Thoracic aorta (tissue), 2 donors: Measurements from ENCODE around the gene LETMD1. TPM values are rescaled to one million over a fixed set of nuclear protein-coding genes. Genes with fewer than 3 reads are reported as not detected.

Experiments
- ATAC-seq: fragments of 150-250 bp; one replicate; pipeline ENCODE4 v1.8.0; 2017; ENCODE audit warnings: low read depth; ENCODE audit not compliant: insufficient number of reproducible peaks, low FRiP score
- DNase-seq: peaks from one replicate; pipeline ENCODE4 v3.0.0-alpha.2; 2020; ENCODE audit warnings: low spot score
- H3K27ac ChIP-seq, 2 donors: fragments of 200-600 bp; sonication (generic); 1 replicate in 1 of 2; 2 replicates in 1 of 2; pipeline ENCODE4 v1.5.1; 2016; ENCODE audit warnings: mild to moderate bottlenecking in 2 of 2, moderate library complexity in 2 of 2
- H3K27me3 ChIP-seq: fragments of 200-600 bp; sonication (generic); replicated peaks from 2 replicates; pipeline ENCODE4 v1.6.0; 2016; ENCODE audit warnings: mild to moderate bottlenecking; ENCODE audit not compliant: insufficient read depth
- H3K36me3 ChIP-seq: fragments of 200-600 bp; sonication (generic); one replicate; pipeline ENCODE4 v1.5.1; 2016
- H3K4me1 ChIP-seq, 2 donors: fragments of 200-600 bp; sonication (generic); 1 replicate in 1 of 2; 2 replicates in 1 of 2; pipeline versions ENCODE4 v1.5.1 to v1.6.0; 2016; ENCODE audit warnings: low read depth in 2 of 2, mild to moderate bottlenecking in 1 of 2; ENCODE audit not compliant: control insufficient read depth in 1 of 2
- H3K4me3 ChIP-seq: fragments of 200-600 bp; sonication (generic); 2 replicates; pipeline ENCODE4 v1.5.1; 2016; ENCODE audit warnings: mild to moderate bottlenecking
- H3K9me3 ChIP-seq: fragments of 200-600 bp; sonication (generic); 2 replicates; pipeline ENCODE4 v1.5.1; 2016
- total RNA-seq, 2 donors: library from RNA; depleted of rRNA; stranded (reverse); fragments of >200 nt; gene quantifications; one replicate each; pipeline versions ENCODE4 v1.1.0 to v1.2.3, GENCODE V29; 2016
- TF ChIP-seq, protein P1 (sequence below): fragments of 200-600 bp; sonication (generic); IDR thresholded peaks from one replicate; pipeline ENCODE4 v1.5.1; 2019; ENCODE audit warnings: antibody characterized with exemption

LETMD1 gene
- total RNA-seq, 2 donors from 2014 or later = 42.4 to 52.1 TPM

DNA sequence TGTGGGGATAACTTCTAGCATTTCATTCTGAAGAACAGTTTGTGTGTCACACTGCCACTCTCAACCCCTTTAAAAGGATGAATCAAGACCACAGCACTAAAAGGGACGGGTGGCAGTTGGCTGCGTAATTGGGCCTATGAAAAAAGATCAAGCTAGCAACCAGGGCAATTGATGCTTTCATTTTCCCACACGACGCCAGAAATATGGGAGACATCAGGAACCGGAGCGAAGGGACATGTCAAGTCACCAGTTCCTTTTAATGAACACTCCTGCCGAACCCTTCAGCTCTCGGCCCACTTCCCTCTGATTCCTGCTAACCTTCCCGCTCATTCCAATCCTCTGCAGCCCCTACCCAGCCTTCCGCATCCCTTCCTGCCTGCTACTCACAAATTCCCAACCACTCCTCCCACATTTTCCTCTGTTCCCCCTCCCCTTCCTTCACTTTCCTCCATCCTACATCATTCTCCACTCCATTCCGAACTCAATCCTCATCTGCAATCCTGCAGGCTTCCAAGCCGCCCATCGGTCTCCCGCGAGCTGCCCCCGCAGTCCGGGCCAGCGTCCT, 34.5 kb downstream of the LETMD1 start:
- no peaks in the 10 kb centered on the region for H3K36me3 ChIP-seq
- TF ChIP-seq, protein P1, sequence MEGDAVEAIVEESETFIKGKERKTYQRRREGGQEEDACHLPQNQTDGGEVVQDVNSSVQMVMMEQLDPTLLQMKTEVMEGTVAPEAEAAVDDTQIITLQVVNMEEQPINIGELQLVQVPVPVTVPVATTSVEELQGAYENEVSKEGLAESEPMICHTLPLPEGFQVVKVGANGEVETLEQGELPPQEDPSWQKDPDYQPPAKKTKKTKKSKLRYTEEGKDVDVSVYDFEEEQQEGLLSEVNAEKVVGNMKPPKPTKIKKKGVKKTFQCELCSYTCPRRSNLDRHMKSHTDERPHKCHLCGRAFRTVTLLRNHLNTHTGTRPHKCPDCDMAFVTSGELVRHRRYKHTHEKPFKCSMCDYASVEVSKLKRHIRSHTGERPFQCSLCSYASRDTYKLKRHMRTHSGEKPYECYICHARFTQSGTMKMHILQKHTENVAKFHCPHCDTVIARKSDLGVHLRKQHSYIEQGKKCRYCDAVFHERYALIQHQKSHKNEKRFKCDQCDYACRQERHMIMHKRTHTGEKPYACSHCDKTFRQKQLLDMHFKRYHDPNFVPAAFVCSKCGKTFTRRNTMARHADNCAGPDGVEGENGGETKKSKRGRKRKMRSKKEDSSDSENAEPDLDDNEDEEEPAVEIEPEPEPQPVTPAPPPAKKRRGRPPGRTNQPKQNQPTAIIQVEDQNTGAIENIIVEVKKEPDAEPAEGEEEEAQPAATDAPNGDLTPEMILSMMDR = no peak
- peaks cover 10 to 27% of the 10 kb centered on the region in 2 donors for H3K4me1 ChIP-seq
- H3K27me3 ChIP-seq = no peaks in the 10 kb centered on the region
- no peaks in the 10 kb centered on the region for H3K9me3 ChIP-seq
- ATAC-seq (peak; percentile 17), DNase-seq (no peak)
- peak overlapping the region; percentile 98 for H3K27ac ChIP-seq
- peak overlapping the region; percentile 99 for H3K4me3 ChIP-seq

DNA sequence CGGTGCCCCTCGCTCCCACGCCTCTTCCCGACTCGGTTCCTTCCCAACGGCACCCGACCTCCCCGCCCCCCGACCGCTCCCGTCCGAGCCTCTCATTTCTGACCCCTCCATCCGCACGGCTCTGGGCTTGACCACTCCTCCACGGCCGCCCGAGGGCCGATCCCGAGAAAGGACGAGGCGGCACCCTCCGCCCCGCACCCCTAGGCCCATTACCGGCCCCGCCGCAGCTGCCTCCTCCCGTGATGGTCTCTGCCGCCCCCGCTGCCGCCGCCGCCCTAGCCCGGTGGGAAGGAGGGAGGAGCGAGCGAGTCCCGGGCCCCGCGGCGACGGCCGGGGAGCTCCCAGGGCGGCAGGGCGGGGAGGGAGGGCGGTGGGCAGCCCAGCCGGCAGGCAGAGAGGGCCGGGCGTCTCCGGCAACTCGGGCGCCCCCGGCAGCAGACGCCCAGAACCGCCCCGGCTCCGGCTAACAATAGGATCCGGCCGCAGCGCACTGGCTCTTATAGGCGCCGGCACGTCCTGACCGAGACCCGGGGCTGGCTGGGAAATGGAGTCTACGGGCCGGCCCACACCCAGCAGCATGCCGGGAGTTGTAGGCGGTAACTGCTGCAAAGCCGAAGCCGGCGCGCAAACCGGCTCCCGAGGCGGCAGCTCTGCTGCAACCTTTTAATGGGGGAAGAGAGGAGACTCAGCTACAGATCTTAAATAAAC, 35.2 kb downstream of the LETMD1 start, which contains the start of gene CSRNP2:
CSRNP2 (minus strand) TSS at position 471 of the 708 bp plus-strand sequence. CDS start 7,035 bp downstream, outside the sequence.
- Histone ChIP-seq H3K36me3 (no peaks in the 10 kb centered on the region), H3K27ac (peak within 1 kb of the TSS; percentile 98), H3K4me3 (peak within 1 kb of the TSS; percentile 99), H3K4me1 (peaks cover 4 to 22% of the 10 kb centered on the region in 2 donors), H3K9me3 (no peaks in the 10 kb centered on the region), H3K27me3 (no peaks in the 10 kb centered on the region)
- TF ChIP-seq, protein P1 = peak; percentile 23
- DNase-seq (peak; percentile 88), ATAC-seq (peak; percentile 90)

DNA sequence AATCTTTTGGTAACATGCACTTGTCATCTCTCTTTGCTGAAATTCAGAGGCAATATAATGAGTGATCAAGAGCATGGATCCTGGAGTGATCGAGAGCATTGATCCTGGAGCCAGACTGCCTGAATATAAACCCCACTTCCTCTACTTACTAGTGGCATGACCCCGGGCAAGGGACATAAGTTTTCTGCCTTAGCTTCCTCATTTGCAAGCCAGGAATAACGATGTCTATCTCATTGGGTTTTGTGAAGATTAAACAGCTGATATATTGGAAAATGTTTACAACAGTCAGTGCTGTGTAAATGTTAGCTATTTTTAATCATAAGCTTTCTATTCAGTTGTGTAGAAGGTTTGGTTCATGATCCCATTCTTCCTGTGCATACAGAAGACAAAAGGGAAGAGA, 37.6 kb downstream of the LETMD1 start:
- no peak overlapping the region for H3K27ac ChIP-seq

DNA sequence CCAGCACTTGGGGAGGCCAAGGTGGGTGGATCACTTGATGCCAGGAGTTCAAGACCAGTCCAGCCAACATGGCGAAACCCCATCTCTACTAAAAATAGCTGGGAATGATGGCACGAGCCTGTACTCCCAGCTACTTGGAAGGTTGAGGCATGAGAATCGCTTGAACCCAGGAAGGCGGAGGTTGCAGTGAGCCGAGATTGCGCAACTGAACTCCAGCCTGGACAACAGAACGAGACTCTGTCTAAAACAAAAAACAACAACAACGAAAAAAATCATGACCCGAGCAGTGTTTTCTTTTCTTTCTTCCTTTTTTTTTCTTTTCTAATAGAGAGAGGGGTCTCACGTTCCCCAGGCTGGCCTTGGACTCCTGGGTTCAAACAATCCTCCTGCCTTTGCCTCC, 38.8 kb downstream of the LETMD1 start:
- DNase-seq = no peak
- H3K4me1 ChIP-seq = peaks cover 3 to 9% of the 10 kb centered on the region in 2 donors
- TF ChIP-seq, protein P1 = no peak
- ATAC-seq = no peak
- H3K36me3 ChIP-seq = peaks cover 2% of the 10 kb centered on the region
- H3K27me3 ChIP-seq = no peaks in the 10 kb centered on the region
- no peaks in the 10 kb centered on the region for H3K9me3 ChIP-seq
- H3K27ac ChIP-seq = no peak overlapping the region
- H3K4me3 ChIP-seq = no peak overlapping the region

More for the DNA sequence above, 37.6 kb downstream of the LETMD1 start:
- ATAC-seq (no peak), DNase-seq (no peak)
- Histone ChIP-seq H3K27me3 (no peaks in the 10 kb centered on the region), H3K9me3 (no peaks in the 10 kb centered on the region), H3K4me1 (peaks cover 4 to 18% of the 10 kb centered on the region in 2 donors), H3K4me3 (no peak overlapping the region), H3K36me3 (peaks cover 2% of the 10 kb centered on the region)
- TF ChIP-seq, protein P1 = no peak

DNA sequence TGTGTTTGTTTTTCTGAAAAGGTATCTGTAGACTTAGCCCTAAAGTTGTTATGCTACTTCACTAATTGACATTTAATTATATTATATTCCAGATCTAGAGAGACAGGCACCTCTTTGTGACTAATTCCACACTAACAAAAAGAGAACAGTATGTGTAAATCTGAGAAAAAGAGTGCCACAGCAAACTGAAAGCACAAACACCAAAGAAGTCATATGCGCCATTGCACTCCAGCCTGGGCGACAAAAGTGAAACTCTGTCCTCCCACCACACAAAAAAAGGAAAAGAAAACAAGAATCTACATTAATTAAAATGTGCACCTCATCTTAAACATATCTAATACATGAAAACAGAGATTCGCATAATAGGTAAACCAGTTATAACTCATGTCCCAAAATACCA, 39.7 kb downstream of the LETMD1 start:
- TF ChIP-seq, protein P1 = no peak
- Histone ChIP-seq H3K27ac (no peak overlapping the region), H3K36me3 (peaks cover 2% of the 10 kb centered on the region), H3K4me3 (no peak overlapping the region), H3K4me1 (peaks cover 0 to 4% of the 10 kb centered on the region in 2 donors), H3K9me3 (no peaks in the 10 kb centered on the region), H3K27me3 (no peaks in the 10 kb centered on the region)
- DNase-seq (no peak), ATAC-seq (no peak)
